ENCODE results near the gene KIRREL3. TPM values are rescaled to one million over a fixed set of nuclear protein-coding genes. Genes with fewer than 3 reads are reported as not detected.

The KIRREL3 gene
- total and polyA plus RNA-seq, 2 of the 8 experiments (the other 6 are each of a cell fraction or from before 2014, with no cell fraction given), result 0.29 to 0.32 TPM

- CTCF ChIA-PET (ENCODE audit: partially characterized antibody), result no interaction called here
- Histone ChIP-seq H3K27me3 (replicated peaks in 1 of 4; ENCODE audit: control insufficient read depth in 3 of 4, extremely low read depth in 1 of 4, insufficient read depth in 3 of 4, low read length in 3 of 4) (peaks cover 0 to 1% (median 0%) of the 10 kb centered on the region in 4 experiments; a peak in 1 of 7 replicates), H2BK20ac (ENCODE audit: low read length) (no peak overlapping the region), H2AK5ac (ENCODE audit: low read depth, low read length) (no peak overlapping the region), H2BK5ac (ENCODE audit: low read depth, low read length) (no peak overlapping the region), H3K4ac (replicated peaks; ENCODE audit: insufficient read length, low read depth, low read length) (no peak overlapping the region), H2AFZ (ENCODE audit: low read length) (no peak overlapping the region), H2BK15ac (ENCODE audit: low read length) (no peak overlapping the region), H4K91ac (replicated peaks; ENCODE audit: insufficient read length, low read length) (no peak overlapping the region), H3K23me2 (ENCODE audit: low read depth, low read length) (no peaks in the 10 kb centered on the region), H3K79me2 (ENCODE audit: control insufficient read depth in 1 of 2, insufficient read depth in 2 of 2, low read length in 2 of 2) (no peaks in the 10 kb centered on the region), H3K27ac (ENCODE audit: low read depth, low read length) (no peak overlapping the region), H4K20me1 (replicated peaks in 1 of 2; ENCODE audit: control insufficient read depth in 1 of 2, insufficient read depth in 2 of 2, low read length in 2 of 2) (no peaks in the 10 kb centered on the region), H3K9ac (replicated peaks in 1 of 4; ENCODE audit: extremely low read depth in 1 of 4, low read depth in 3 of 4, low read length in 3 of 4) (no peak overlapping the region), H3K4me3 (ENCODE audit: extremely low read depth in 1 of 4, insufficient read depth in 2 of 4, low read depth in 3 of 4, low read length in 4 of 4) (no peak overlapping the region), H2BK12ac (ENCODE audit: low read depth, low read length) (no peak overlapping the region), H3K23ac (ENCODE audit: insufficient read length) (no peak overlapping the region), H3K18ac (ENCODE audit: extremely low read depth, low read length) (no peak overlapping the region), H2BK120ac (replicated peaks; ENCODE audit: low read depth, low read length) (no peak overlapping the region), H3K9me3 (ENCODE audit: insufficient read depth in 2 of 2, low read depth in 1 of 2, low read length in 1 of 2) (no peaks in the 10 kb centered on the region), H3K36me3 (ENCODE audit: control insufficient read depth in 2 of 4, insufficient read depth in 4 of 4, low read length in 3 of 4) (no peaks in the 10 kb centered on the region), H3K4me2 (ENCODE audit: insufficient read depth in 1 of 2, low read depth in 2 of 2, low read length in 2 of 2) (no peak overlapping the region), H4K8ac (ENCODE audit: extremely low read depth, insufficient read depth, low read length) (no peak overlapping the region), H4K5ac (ENCODE audit: insufficient read length, low read depth, low read length) (no peak overlapping the region), H3K56ac (replicated peaks; ENCODE audit: insufficient read length, low read depth, low read length) (no peak overlapping the region), H3K14ac (ENCODE audit: insufficient read length) (no peak overlapping the region), H3K79me1 (ENCODE audit: low read depth, low read length) (no peaks in the 10 kb centered on the region), H3K4me1 (replicated peaks in 1 of 4; ENCODE audit: control insufficient read depth in 3 of 4, insufficient read depth in 4 of 4, low read length in 3 of 4) (no peaks in the 10 kb centered on the region)
- WGBS, 2 experiments (ENCODE audit: extremely low coverage in 1 of 2, insufficient coverage in 1 of 2, insufficient read length in 1 of 2, insufficient replicate concordance in 2 of 2, low coverage in 1 of 2, low lambda C conversion rate in 2 of 2, missing lambda C conversion rate in 1 of 2), result 61% methylated on average over 1 of the region's 1 CpG; no CpG with 5 or more reads in 1 of the 2 experiments
- no peak for FAIRE-seq
- POLR2A ChIA-PET (ENCODE audit: partially characterized antibody), result no interaction called here
- no peak for DNase-seq (ENCODE audit: low read depth in 1 of 2, low spot score in 2 of 2)
- TF ChIP-seq NANOG (IDR thresholded peaks at IDR 0.05; ENCODE audit: insufficient read depth, low read depth, low read length, poor library complexity, severe bottlenecking) (no peak), EZH2 (IDR thresholded peaks at IDR 0.05; ENCODE audit: low read depth, low read length, severe bottlenecking) (no peak), FOSL1 (IDR thresholded peaks at IDR 0.05; ENCODE audit: insufficient read depth, low read depth, low read length) (no peak), RAD21 (IDR thresholded peaks at IDR 0.05 in 1 of 2, conservative IDR thresholded peaks at IDR 0.05 in 1 of 2; ENCODE audit: low read depth in 2 of 2, low read length in 2 of 2) (no peak)
Observed at GRCh38 chr11:126963115-126963514, 37.5 kb downstream of the KIRREL3 start.

Measured in H1 (cell line).